ENCODE measurements around the gene TNFRSF19. TPM values are rescaled to one million over a fixed set of nuclear protein-coding genes. Genes with fewer than 3 reads are reported as not detected.

Gene TNFRSF19
- total RNA-seq, 2 experiments from 2014 or later, result not detected

DNA sequence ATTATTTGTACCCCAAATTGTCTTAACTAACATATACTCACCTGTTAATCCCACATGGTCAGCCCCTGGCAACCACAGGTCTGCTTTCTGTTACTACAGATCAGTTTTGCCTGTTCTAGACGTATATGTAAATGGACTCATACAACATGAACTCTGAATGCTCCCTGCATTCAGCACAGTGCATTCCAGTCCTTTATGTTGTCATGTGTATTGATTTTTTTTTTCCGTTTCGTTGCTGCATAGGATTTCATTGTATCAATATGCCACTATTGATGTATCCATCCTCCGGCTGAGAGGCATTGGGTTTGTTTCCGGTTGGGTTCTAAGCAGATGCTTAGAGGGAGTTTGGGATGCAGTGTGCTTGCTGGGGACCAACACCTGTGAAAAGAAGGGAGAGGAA, 36.1 kb upstream of the TNFRSF19 start:
- Histone ChIP-seq H3K4me1 (ENCODE audit: insufficient read depth, low read length) (no peaks in the 10 kb centered on the region), H3K27ac (ENCODE audit: low read depth in 1 of 2, low read length in 2 of 2) (no peak overlapping the region), H3K36me3 (ENCODE audit: insufficient read depth, low read length) (no peaks in the 10 kb centered on the region), H3K27me3 (ENCODE audit: control insufficient read depth in 1 of 2, insufficient read depth in 2 of 2, low read length in 2 of 2) (peaks cover 0 to 6% of the 10 kb centered on the region in 2 experiments), H3K9me3 (ENCODE audit: control insufficient read depth in 1 of 2, insufficient read depth in 1 of 2, low read length in 2 of 2) (peaks cover 0 to 6% of the 10 kb centered on the region in 2 experiments), H3K4me3 (ENCODE audit: low read length) (no peak overlapping the region)
- intact Hi-C loops (cut with DNase I, micrococcal nuclease), result no loop called here
- H3K9me3 Mint-ChIP-seq, result peaks cover 5% of the 10 kb centered on the region
- H3K27ac Mint-ChIP-seq, result no peak overlapping the region
- no peak for ATAC-seq (ENCODE audit: poor library complexity)
- no peak for TF ChIP-seq CTCF (IDR thresholded peaks at IDR 0.05)
- no peaks in the 10 kb centered on the region for H3K4me1 Mint-ChIP-seq (ENCODE audit: low read depth)
- POLR2A ChIA-PET, result no interaction called here
- no peak for DNase-seq
- CTCF ChIA-PET, result no interaction called here
- no peak overlapping the region for H3K4me3 Mint-ChIP-seq
- H3K27me3 Mint-ChIP-seq, result peaks cover 14% of the 10 kb centered on the region
- no peaks in the 10 kb centered on the region for H3K36me3 Mint-ChIP-seq (ENCODE audit: low read depth)

DNA sequence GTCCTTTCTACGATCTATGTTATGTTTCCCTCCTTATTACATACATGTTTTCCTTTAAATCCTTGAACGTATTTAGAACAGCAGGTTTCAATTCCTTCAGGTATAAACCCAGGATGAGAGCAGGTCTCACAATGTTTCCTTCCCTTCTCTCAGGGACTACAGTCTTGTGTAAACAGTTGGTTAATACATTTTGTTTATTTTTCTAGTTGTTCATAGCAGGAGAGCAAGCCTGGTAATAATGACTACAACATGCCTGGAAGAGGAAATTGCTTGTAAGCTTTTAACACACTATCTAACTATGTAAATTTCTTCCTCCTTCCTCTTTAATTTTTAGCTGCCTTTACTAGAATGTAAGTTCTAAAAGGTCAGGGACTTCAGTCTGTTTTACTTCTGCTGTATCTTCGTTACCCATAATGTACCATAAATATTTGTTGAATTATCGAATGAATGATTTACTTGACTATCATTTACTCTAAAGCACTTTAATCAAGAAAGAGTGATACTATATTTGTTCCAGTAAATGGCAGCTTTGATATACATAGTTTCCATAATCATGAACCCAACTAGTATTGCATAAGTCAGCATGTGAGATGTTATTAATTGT, 28.9 kb upstream of the TNFRSF19 start:
- Mint-ChIP-seq H3K36me3 (ENCODE audit: low read depth) (no peaks in the 10 kb centered on the region), H3K4me1 (ENCODE audit: low read depth) (no peaks in the 10 kb centered on the region), H3K9me3 (peaks cover 5% of the 10 kb centered on the region), H3K27ac (no peak overlapping the region), H3K4me3 (no peak overlapping the region), H3K27me3 (peaks cover 39% of the 10 kb centered on the region)
- TF ChIP-seq CTCF (IDR thresholded peaks at IDR 0.05), result no peak
- H3K4me3 ChIP-seq (ENCODE audit: low read length), result no peak overlapping the region
- no peak overlapping the region for H3K27ac ChIP-seq (ENCODE audit: low read depth in 1 of 2, low read length in 2 of 2)
- intact Hi-C loops (cut with DNase I, micrococcal nuclease), result no loop called here
- H3K9me3 ChIP-seq (ENCODE audit: control insufficient read depth in 1 of 2, insufficient read depth in 1 of 2, low read length in 2 of 2), result no peaks in the 10 kb centered on the region
- DNase-seq (no peak), ATAC-seq (ENCODE audit: poor library complexity) (no peak)
- no peaks in the 10 kb centered on the region for H3K27me3 ChIP-seq (ENCODE audit: control insufficient read depth in 1 of 2, insufficient read depth in 2 of 2, low read length in 2 of 2)
- ChIA-PET POLR2A (no interaction called here), CTCF (no interaction called here)
- H3K36me3 ChIP-seq (ENCODE audit: insufficient read depth, low read length), result no peaks in the 10 kb centered on the region
- no peaks in the 10 kb centered on the region for H3K4me1 ChIP-seq (ENCODE audit: insufficient read depth, low read length)

DNA sequence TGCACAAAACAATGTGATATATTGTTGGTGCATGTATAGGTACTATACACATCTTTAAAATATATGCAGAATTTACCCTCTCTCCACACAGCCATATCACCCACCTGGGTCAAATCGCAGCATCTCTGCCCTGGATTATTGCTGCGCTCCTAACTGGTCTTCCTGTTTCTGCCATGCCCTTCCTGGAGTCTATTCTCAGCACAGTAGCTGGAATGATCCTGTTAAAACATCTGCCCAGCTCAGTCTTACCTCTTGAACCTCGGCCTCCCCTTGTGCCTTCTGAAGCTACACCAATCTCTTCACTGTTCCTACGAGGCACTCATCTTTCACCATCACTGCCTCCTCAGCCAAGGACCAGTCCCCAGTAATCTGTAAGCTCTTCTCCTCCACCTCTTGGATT, 25.5 kb upstream of the TNFRSF19 start:
- Mint-ChIP-seq H3K36me3 (ENCODE audit: low read depth) (no peaks in the 10 kb centered on the region), H3K9me3 (no peaks in the 10 kb centered on the region), H3K4me1 (ENCODE audit: low read depth) (no peaks in the 10 kb centered on the region), H3K27me3 (peaks cover 62% of the 10 kb centered on the region), H3K27ac (no peak overlapping the region), H3K4me3 (no peak overlapping the region)
- H3K27ac ChIP-seq (ENCODE audit: low read depth in 1 of 2, low read length in 2 of 2), result no peak overlapping the region
- ChIA-PET CTCF (no interaction called here), POLR2A (no interaction called here)
- peaks cover 10 to 11% of the 10 kb centered on the region in 2 experiments for H3K27me3 ChIP-seq (ENCODE audit: control insufficient read depth in 1 of 2, insufficient read depth in 2 of 2, low read length in 2 of 2)
- ATAC-seq (ENCODE audit: poor library complexity), result no peak
- no peaks in the 10 kb centered on the region for H3K4me1 ChIP-seq (ENCODE audit: insufficient read depth, low read length)
- H3K36me3 ChIP-seq (ENCODE audit: insufficient read depth, low read length), result no peaks in the 10 kb centered on the region
- H3K9me3 ChIP-seq (ENCODE audit: control insufficient read depth in 1 of 2, insufficient read depth in 1 of 2, low read length in 2 of 2), result peaks cover 0 to 6% of the 10 kb centered on the region in 2 experiments
- no peak overlapping the region for H3K4me3 ChIP-seq (ENCODE audit: low read length)
- intact Hi-C loops (cut with DNase I, micrococcal nuclease), result no loop called here
- no peak for TF ChIP-seq CTCF (IDR thresholded peaks at IDR 0.05)
- DNase-seq, result no peak
